Activated T-cell treated with anti-CD3 and anti-CD28 coated beads for 4 hours (primary cell): ENCODE data around the gene DGKH.

ENCODE experiments used
- DNase-seq: peaks from one replicate; pipeline ENCODE4 v3.0.0-alpha.2; 2020

DGKH gene

DNA sequence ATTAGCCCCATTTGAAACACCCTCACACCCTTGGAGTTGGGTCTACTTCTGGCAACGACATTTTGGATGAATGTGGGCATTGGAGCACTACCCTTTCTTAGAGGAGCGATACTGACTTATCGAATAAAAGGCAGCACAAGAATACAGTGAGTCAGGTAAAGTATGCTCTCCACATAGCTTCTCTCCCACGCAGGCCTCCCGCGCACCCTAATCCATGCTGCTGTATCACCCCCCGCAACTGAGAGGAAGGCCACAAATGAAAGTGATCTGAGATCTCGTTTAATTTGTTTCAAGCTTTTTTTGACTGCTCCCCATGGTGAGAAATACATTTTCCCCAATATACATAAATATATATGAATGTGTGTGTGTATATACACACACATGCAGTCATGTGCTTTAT, 198.1 kb downstream of the DGKH start:
- DNase-seq, result no peak

DNA sequence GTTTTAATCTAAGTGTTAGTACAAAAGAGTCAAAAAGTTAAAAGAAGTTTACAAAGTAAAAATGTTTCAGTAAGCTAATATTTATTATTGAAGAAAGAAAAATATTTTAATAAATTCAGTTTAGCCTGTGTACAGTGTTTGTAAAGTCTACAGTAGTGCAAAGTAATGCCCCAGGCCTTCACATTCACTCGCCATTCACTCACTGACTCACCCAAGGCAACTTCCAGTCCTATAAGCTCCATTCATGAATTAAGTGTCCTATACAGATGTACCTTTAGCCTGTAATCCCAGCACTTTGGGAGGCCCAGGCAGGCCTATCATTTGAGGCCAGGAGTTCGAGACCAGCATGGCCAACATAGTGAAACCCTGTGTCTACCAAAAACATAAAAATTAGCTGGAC, 199.4 kb downstream of the DGKH start:
- no peak for DNase-seq

DNA sequence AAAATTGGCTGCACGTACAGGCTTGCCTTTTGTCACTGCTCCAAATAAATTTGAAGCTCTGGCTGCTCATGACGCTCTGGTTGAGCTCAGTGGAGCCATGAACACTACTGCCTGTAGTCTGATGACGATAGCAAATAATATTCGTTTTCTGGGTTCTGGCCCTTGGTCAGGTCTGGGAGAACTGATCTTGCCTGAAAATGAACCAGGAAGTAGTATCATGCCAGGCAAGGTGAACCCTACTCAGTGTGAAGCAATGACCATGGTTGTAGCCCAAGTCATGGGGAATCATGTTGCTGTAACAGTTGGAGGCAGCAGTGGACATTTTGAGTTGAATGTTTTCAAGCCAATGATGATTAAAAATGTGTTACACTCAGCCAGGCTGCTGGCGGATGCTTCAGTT, 207.4 kb downstream of the DGKH start:
- DNase-seq, result no peak

DNA sequence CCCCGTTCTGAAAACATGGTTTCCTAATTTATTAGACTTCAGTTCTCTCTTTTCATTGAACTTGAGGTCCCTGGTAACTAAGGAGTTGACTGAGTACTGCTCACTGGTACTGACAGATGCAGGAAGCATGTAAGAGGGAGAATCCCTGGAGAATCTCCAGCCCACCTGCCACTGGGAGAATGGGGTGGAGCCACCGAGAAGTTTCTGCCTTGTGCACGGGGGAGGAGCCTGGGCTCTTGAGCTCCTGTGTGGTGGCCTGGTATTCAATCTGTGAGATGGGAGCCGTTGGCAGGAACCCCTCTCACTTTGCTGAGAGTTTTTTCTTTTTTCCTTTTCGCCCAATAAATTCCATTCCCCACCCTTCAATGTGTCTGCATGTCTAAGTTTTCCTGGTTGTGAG, 210.3 kb downstream of the DGKH start:
- DNase-seq, result no peak

DNA sequence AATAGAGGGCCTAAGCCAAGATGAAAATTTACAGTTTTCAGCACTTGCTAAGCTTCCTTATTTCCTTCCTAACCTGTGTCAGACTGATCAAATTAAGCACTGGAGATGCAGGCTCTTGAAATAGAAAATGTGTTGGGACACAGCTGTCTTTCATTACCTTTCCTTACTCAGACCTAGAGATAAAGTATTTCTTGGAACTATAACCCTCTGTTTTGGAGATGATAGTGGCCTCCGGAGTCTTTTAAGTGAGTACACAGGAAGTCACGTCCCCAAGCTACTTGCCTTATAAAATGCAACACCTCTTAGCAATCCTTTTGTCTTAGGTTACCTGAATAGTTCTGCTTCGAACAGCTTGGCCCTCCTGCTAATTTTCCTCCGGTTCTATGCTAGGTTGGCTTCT, 211.1 kb downstream of the DGKH start:
- DNase-seq, result no peak

DNA sequence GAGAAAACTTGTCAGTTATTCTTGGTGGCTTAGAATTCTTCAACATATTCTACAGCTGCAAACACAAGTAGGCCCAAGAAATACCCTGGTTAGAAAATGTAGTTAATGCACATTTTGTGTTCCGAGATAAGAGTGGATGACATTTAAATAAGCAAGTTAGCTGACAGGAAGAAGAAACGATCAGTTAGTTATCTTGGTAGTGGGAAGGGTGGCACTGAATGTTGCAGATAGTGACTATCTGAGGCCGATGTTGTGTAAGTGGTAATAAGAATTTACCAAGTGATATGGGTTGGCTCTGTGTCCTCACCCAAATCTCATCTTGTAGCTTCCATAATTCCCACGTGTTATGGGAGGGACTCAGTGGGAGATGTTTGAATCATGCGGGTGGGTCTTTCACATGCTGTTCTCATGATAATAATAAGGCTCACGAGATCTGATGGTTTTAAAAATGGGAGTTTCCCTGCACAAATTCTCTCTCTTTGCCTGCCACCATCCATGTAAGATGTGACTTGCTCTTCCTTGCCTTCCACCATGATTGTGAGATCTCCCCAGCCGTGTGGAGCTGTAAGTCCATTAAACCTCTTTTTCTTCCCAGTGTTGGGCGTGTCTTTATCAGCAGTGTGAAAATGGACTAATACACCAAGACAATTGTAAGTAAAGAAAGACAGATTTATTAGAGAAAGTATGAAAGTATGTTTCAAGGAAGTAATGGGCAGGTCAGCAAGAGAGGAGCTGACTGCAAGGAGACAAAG, 212.6 kb downstream of the DGKH start:
- no peak for DNase-seq

DNA sequence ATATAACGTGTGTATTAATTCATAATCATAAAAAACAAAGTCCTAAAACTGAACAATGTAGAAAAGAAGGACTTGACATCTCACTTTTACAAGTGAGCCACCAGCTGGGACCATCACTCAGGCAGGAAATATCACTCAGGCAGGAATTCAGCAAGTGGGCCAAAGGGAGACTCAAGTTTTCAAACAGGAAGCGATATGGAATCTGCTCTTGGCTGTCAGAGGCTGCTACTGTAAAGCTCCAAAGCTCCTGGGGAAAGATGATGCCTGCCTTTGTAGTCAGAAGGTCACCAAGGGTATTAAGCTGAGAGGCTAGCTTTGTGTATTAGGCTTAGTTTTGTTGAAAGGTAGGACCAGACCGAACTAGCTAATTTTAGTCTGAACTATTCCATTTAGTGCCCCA, 218.0 kb downstream of the DGKH start:
- no peak for DNase-seq

DNA sequence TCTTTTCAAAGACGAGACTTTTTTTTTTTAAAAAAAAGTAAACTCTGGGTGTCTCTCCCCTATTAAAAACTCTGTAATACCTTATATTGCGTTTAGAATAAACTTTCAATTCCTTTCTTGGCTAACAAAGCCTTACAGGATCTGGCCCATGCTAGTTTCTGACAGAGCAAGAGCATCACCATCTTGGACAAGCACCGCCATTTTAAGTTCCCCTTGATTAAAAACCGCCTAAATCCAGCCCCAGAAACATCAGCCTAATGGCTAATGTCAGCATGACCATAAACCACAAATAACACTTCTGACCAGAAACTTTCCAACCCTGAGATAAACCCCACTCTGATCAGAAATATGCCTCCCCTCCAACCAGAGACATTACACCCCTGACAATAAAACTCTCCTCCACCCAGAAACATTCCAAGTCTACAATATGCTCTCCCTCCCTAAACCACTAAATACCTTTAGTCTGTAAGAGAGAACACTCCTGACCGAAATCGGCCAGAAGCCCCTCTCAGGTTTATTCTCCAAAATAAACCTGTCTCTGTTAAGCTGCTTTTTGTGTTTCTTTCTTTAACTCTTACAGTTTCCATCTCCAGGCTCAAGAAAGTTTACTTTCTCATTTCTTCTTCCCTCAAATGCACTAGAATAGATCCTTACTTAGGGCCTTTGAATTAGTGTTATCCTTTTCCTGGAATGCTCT, 221.9 kb downstream of the DGKH start:
- DNase-seq, result no peak

DNA sequence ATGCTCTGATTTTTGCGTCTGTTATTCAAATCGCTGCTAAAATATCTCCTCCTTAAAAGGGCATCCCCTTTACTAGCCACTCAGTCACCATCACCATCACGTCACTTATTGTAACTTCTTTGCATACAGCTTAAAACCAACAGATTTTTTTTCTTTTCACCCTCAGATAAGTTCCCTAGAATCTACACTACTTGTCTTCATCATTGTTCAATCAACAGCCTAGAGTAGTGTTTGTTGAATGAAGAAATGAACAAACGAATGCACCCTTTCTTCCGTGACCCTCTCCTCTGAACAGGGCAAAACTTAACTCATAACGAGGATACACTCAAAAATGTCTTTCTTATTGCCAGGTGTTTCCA, 222.4 kb downstream of the DGKH start:
- no peak for DNase-seq

DNA sequence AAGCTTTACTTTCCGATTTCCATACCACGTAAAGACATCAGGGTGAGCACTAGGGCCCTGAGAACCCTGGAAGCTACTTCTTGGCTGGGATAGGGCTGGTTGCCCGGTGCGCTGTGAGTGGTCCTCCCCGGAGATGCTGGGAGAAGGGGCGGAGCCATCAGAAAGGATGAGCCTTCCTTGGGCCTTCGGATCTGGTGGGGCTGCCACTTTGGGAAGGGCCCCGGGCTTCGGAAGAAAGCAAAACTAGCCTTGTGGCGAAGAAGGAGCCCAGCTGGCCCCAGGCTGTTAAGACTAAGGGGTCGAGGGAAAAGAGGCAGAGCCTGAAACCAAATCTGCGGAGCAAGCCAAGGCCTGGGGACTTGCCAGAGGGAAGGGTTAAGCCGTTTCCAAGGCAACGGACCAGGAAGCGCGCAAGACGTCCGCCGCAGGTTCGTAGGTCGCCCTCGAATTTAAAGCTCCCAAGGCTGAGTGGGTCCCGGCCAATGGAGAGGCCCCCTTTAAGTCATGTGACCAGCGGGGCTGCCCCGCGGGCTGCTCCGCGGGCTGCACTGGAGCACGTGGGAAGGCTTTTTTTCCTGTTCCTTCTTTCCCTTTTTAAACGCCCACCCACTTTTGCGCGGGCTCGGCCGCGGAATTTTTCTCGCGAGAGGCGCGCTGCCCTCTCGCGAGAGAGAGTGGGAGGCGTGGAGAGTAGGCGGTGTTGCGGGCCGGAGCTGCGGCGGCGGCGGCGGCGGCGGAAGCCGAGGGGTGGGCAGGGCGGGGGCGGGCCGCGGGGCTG, 223.1 kb downstream of the DGKH start:
- peak; percentile 90 for DNase-seq

DNA sequence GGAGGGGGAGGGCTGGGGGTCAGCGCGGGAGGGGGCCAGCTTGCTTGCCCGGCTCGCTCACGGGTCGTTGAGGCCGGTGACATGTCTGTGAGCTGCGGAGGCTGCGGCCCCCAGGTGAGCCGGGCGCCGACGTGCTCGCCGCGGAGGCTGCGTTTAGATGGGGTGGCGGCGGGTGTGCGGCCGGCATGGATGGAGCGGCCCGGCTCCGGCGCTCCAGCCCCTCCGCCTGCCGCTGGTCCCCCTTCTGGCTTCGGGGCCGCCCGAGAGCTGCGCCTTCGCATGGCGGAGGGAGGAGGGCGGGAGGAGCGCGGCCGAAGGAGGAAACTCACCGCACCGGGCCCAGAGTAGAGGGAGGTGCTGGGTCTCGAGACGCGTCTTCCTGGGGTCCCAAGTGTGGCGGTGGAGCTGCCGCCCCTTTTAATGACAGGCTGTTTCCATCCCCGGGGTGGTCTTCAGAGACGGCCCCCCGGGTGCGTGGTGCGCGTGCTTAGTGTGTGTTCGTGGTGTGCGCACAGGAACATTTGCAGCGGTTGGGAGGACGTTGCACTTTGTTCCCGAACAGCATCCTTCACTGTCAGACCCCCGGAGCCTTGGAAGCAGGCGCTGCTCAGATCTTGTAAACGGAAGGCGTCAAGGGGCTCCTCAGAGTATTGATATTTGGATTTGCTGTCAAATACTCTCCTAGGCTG, 223.8 kb downstream of the DGKH start, which contains the start of gene AKAP11:
AKAP11 (plus strand) TSS at position 38 of the 689 bp plus-strand sequence. CDS start 14,197 bp downstream, outside the sequence.
- DNase-seq, result peak; percentile 40

DNA sequence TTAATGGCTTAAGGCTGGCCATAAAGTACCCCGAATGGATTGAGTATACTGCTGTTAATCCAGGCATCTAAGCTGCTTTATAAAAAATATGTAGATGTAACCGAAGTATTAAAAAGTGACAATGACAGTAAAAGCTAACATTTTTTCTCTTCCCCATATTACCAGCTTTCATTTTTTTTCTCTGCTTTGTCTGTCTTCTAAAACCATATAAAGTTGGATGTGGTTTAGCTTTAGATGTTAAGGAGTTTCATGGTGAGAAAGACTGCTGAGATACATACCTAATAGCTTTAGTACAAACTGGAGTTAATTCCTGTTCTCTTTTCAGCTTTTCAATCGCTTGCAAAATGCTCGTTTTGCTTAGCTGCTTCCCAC, 224.3 kb downstream of the DGKH start:
- DNase-seq, result no peak

DNA sequence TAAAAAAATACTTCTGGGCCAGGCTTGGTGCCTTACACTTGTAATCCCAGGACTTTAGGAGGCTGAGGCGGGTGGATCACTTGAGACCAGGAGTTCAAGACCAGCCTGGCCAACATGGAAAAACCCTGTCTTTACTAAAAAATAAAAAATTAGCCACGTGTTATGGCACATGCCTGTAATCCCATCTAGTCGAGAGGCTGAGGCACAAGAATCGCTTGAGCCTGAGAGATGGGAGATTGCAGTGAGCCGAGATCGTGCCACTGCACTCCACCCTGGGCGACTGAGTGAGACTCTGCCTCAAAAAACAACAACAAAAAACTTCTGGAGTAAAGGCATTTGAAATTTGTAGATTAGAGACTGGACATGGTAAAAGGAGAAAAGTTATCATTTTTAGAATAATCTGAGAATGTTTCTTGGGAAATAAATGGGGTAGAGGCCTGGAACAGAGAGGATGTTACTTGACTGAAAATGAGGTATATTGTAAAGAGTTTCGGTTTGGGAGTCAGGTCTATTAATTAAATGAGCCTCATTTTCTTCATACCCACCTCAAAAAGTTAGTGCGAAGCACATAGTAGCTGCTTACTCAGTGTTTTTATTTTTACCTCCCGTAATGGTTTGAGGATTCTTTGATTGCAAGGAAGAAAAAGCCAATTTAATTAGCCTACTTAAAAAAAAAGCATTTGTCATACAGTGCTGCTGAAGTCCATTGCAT, 226.1 kb downstream of the DGKH start:
- DNase-seq, result no peak

DNA sequence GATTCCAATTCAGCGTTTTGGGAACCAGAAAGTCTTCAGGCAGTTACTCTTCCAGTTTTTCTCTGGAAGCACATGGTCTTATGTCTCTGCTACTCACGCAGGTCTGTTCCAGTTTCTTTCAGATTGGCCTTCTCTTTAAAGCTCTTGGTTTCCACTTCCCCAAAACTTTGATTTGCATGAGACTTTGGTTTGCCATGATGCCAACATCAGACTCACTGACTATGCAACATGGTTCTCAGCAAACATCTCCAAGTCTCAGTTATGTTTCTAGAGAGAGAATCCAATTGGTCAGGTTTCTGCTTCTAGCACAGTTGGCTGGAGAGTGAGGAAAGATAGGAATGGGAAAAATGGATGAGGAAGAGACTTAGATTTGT, 226.6 kb downstream of the DGKH start:
- DNase-seq, result no peak

DNA sequence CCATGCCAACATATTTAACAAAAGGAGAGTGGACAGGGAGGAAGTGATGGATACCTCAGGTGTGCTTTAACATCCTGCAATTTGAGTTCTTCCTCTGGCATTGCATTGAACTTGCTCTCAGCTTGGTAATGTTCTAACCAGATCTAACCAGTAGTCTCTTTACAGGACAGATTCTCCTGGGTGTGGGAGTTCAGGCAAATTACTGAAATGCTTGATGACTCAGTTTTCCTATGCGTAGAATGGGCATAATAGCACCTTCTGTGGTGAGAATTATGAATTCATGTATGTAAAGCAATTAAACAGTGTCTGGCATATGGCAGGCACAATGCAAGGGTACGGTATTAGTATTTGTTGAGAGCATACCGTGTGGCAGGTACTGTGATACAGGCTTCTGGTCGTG, 227.1 kb downstream of the DGKH start:
- no peak for DNase-seq

DNA sequence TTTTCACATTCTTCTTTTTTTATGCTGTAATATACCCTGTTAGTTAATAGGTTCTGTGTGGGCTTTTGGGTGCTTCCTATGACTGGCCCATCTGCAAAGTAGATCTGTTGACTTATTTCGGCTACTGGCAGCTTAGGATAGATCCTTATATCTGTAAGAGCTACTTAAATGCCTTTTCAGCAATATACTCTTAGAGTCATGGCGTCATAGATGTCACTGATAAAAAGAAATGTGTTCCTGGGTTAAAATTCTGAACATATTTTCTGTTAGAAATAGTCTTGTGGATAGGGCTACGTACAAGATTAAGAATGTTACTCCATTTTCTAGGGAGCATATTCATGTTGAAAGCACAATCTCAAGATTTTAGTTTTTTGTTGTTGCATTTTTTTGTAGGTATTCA, 228.2 kb downstream of the DGKH start:
- no peak for DNase-seq

DNA sequence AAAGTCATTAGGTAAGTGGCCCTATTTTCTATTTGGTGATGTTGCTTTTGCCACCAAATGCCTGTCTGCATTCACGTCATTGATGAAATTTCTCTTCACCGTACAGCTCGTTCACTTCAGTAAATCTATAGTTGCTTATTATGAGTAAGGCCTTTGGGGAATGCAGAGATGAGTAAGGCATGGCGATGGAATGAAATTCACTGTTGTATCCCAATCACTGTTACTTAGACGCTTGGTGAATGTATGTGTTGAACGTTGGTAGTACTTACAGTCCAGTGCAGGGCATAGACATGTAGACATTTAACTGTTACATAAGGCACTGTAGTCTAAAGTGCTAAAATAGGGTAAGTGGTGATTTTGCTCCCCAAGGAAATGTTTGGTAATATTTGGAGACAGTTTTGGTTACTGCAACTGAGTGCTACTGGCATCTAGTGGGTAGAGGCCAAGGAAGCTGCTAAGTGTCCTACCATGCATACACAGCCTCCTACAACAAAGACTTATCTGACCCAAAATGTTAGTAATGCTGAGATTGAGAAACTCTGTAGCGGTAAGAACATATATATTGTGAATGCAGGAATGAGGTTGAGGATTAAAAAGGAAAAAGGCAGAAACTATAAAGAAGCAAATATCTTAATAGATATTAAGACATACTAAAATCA, 229.3 kb downstream of the DGKH start:
- DNase-seq, result no peak

DNA sequence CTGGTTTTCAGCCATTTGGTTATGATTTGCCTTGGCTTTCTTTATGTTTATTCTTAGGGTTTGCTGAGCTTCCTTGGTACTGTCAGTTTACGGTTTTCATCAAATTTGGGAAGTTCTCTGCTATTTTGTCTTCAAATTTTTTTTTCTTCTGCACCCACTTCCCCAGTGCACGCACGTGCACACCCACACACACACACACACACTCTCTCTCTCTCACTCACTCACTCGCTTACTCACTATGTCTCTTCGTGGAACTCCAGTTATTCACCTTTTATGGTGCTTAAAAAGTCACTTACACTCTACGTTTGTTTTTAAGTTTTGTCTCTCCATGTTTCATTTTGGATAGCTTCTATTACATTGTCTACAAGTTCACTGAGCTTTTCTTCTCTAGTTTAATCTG, 230.6 kb downstream of the DGKH start:
- DNase-seq, result no peak

DNA sequence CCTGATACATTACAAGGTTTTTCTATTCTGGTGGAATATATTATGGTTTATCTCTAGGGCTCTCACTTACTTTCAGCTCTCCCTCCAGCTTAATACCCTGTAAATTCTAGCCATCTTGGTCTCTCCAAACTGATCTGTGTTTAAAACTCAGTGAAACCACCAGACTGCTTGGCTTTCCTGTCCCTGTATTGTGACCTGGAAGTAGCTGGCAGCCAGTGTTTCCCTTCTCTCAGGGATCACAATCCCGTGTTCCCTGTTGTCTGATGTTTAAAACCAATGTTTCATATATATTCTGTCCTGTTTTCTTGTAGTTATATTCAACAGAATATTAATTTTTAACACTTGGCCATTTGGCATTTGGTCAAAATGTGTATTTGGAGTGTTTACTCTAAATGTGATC, 231.5 kb downstream of the DGKH start:
- DNase-seq, result no peak

DNA sequence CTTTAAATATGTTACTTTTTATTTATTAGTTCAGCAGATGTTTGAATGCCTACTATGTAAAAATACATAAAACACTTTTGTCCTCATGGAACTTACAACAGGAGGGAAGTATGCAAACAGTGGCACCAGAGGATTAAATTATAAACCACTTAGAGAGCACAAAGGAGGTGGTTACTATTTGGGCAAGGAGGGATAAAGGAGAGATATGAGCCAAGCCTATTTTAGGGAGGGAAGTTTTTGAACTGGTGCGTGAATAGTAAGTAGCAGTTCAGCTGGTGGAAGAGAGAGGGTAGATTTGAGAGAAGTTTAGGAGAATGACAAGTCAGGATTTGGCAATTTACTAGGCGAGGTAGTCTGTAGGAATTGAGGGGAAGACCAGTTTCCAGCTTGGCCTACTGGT, 232.1 kb downstream of the DGKH start:
- no peak for DNase-seq

DNA sequence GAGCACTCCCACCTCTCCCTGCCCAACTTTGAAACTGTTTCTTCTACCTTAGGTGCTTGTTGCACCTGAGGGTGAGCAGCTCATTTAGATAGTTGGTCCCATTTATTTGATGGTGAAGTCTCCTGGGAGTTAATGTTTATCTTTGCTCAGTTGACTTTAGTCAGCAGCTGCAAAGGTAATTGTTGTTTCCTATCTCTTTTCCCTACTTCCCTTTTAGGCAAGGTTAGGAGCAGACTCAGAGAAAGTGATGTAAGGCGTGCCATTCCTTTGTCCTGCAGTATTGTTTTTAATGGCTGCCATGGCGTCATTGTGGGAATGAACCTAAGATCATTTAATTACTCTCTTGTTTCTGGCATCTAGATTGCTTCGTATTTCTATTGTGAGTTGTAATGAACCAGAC, 235.1 kb downstream of the DGKH start:
- DNase-seq, result no peak

DNA sequence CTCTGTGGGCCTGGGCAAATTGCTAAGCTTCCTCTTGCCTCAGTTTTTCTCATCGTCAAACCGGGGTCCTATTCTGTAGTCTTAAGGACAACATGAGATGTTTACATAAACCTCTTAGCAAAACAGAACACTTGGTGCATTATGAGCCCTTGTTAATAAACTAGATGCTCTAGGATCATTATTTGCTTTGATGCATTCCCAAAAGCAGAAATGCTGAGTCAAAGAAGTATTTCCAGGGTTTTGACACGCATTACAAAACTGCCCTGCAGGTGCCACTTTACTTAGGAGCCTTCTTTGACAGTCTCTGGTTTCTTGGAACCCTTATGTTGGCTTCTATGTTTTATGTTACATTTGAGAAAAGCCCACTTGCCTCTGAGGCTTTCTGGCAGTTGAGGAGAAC, 235.6 kb downstream of the DGKH start:
- DNase-seq, result no peak
